ENCODE measurements around the gene GABRR2.
"Not testable (repeated sequence)": the region's sequence is repeated elsewhere in the genome, so short reads cannot be mapped to it uniquely, and the experiment has no call there.

GABRR2 gene

GRCh38 chr6:89324304-89324703, 9.2 kb upstream of the GABRR2 start:
- no peak for DNase-seq (ENCODE audit: low spot score)

- DNase-seq (ENCODE audit: low spot score), result no peak
These were observed 8.4 kb upstream of the GABRR2 start for GRCh38 chr6:89323511-89323971.

- DNase-seq (ENCODE audit: low spot score), result no peak
These were observed 6.3 kb upstream of the GABRR2 start for GRCh38 chr6:89321131-89321970.

- DNase-seq (ENCODE audit: low spot score), result no peak
These were observed 5.0 kb upstream of the GABRR2 start for GRCh38 chr6:89320012-89320559.

- no peak for DNase-seq (ENCODE audit: low spot score)
These were observed 2.0 kb upstream of the GABRR2 start for GRCh38 chr6:89317067-89317466.

- no peak for DNase-seq (ENCODE audit: low spot score)
These were observed 407 bp downstream of the GABRR2 start for GRCh38 chr6:89314692-89315091.

GRCh38 chr6:89313006-89313405, 2.1 kb downstream of the GABRR2 start:
- DNase-seq (ENCODE audit: low spot score), result no peak

GRCh38 chr6:89311853-89312531, 3.1 kb downstream of the GABRR2 start:
- DNase-seq (ENCODE audit: low spot score), result no peak

- DNase-seq (ENCODE audit: low spot score), result no peak
These were observed 3.6 kb downstream of the GABRR2 start for GRCh38 chr6:89311530-89311852.

- DNase-seq (ENCODE audit: low spot score), result no peak
These were observed 4.2 kb downstream of the GABRR2 start for GRCh38 chr6:89310929-89311328.

GRCh38 chr6:89308525-89309395, 6.3 kb downstream of the GABRR2 start:
- no peak for DNase-seq (ENCODE audit: low spot score)

- not testable (repeated sequence) for DNase-seq (ENCODE audit: low spot score)
These were observed 10.6 kb downstream of the GABRR2 start for GRCh38 chr6:89304517-89304916.

- DNase-seq (ENCODE audit: low spot score), result no peak
These were observed 12.2 kb downstream of the GABRR2 start for GRCh38 chr6:89302936-89303335.

GRCh38 chr6:89302195-89302770, 12.8 kb downstream of the GABRR2 start:
- no peak for DNase-seq (ENCODE audit: low spot score)

GRCh38 chr6:89301586-89302194, 13.4 kb downstream of the GABRR2 start:
- DNase-seq (ENCODE audit: low spot score), result no peak

GRCh38 chr6:89299466-89299850, 15.6 kb downstream of the GABRR2 start:
- no peak for DNase-seq (ENCODE audit: low spot score)

- DNase-seq (ENCODE audit: low spot score), result no peak
These were observed 16.2 kb downstream of the GABRR2 start for GRCh38 chr6:89298680-89299465.

- no peak for DNase-seq (ENCODE audit: low spot score)
These were observed 17.3 kb downstream of the GABRR2 start for GRCh38 chr6:89297695-89298351.

- DNase-seq (ENCODE audit: low spot score), result no peak
These were observed 19.1 kb downstream of the GABRR2 start for GRCh38 chr6:89295981-89296380.

- not testable (repeated sequence) for DNase-seq (ENCODE audit: low spot score)
These were observed 20.0 kb downstream of the GABRR2 start for GRCh38 chr6:89295116-89295515.
